GM18526 (cell line): ENCODE measurements around the gene HIGD2A.

Experiments
- POLR2A ChIP-seq: IDR thresholded peaks from 3 replicates; pipeline ENCODE4 v1.6.1; 2011; ENCODE audit not compliant: insufficient read length; ENCODE audit errors: extremely low read depth

The HIGD2A gene

GRCh38 chr5:176364765-176365350 is 23.7 kb upstream of the HIGD2A start:
- peak; percentile 24 for TF ChIP-seq POLR2A

- no peak for TF ChIP-seq POLR2A
Measured at GRCh38 chr5:176365351-176366231, 23.0 kb upstream of the HIGD2A start, which contains the start of gene ARL10. Gene ARL10 (plus strand): TSS chr5:176365487. CDS start chr5:176365564, 77 bp downstream.

GRCh38 chr5:176366232-176366894 is 22.2 kb upstream of the HIGD2A start:
- TF ChIP-seq POLR2A: no peak

GRCh38 chr5:176368726-176369125 is 19.8 kb upstream of the HIGD2A start:
- TF ChIP-seq POLR2A: no peak

GRCh38 chr5:176369934-176370711 is 18.4 kb upstream of the HIGD2A start:
- TF ChIP-seq POLR2A: no peak

- no peak for TF ChIP-seq POLR2A
Measured at GRCh38 chr5:176371621-176372539, 16.7 kb upstream of the HIGD2A start.

GRCh38 chr5:176373100-176373818 is 15.3 kb upstream of the HIGD2A start:
- TF ChIP-seq POLR2A: no peak

GRCh38 chr5:176379881-176380280 is 8.7 kb upstream of the HIGD2A start:
- no peak for TF ChIP-seq POLR2A

GRCh38 chr5:176381423-176381822 is 7.1 kb upstream of the HIGD2A start:
- no peak for TF ChIP-seq POLR2A

- TF ChIP-seq POLR2A: no peak
Measured at GRCh38 chr5:176381979-176382378, 6.6 kb upstream of the HIGD2A start.

- no peak for TF ChIP-seq POLR2A
Measured at GRCh38 chr5:176382721-176383120, 5.8 kb upstream of the HIGD2A start.

GRCh38 chr5:176383248-176383905 is 5.2 kb upstream of the HIGD2A start:
- TF ChIP-seq POLR2A: no peak

- TF ChIP-seq POLR2A: no peak
Measured at GRCh38 chr5:176383961-176384360, 4.6 kb upstream of the HIGD2A start.
